Astrocyte (in vitro differentiated cells and primary cell): ENCODE data around the gene GPC5.

ENCODE experiments used
- CTCF ChIP-seq: IDR thresholded peaks from 2 replicates; pipeline ENCODE4 v1.5.1; 2011; ENCODE audit warnings: low read depth, mild to moderate bottlenecking, inconsistent platforms, low read length, moderate library complexity; ENCODE audit not compliant: insufficient read depth
- EZH2 ChIP-seq: IDR thresholded peaks from 2 replicates; pipeline ENCODE4 v1.6.1; 2012; ENCODE audit warnings: mild to moderate bottlenecking, low read length, inconsistent platforms; ENCODE audit not compliant: insufficient read depth

- TF ChIP-seq CTCF (no peak), EZH2 (no peak)
Measured at GRCh38 chr13:92734545-92734944, 1336.1 kb downstream of the GPC5 start.
